Stimulated activated CD4-positive, alpha-beta T cell treated with anti-CD3 and anti-CD28 coated beads, Interleukin-15, amount 100 ng/mL, for 1 hour (primary cell): ENCODE data around the gene TTC27.
"Not testable (repeated sequence)": the region's sequence is repeated elsewhere in the genome, so short reads cannot be mapped to it uniquely, and the experiment has no call there.

ENCODE experiments used
- DNase-seq, 2 donors: peaks; one replicate each; pipeline ENCODE4 v3.0.0-alpha.2; 2020; ENCODE audit warnings: low read depth in 1 of 2, low spot score in 1 of 2

The TTC27 gene

DNA sequence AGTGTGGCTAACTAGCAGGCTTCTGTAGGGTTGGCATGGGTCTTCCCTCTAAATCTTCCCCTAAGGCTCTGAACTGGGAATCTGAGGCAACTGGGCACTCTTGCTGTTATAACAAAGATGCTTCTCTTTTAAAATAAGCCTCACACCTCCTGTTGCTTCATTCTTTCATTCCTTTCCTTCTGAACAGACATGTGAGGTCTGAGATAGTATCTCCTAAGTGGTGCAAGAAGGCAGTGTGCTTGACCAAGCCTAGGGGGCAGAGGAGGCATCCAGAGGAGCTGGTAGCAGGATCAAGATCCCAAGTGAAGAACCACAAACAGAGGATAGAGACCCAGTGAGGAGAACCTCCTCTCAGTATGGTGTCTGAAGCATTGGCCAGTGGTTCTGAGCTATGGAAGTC lies 90.9 kb downstream of the TTC27 start:
- DNase-seq, result no peak

DNA sequence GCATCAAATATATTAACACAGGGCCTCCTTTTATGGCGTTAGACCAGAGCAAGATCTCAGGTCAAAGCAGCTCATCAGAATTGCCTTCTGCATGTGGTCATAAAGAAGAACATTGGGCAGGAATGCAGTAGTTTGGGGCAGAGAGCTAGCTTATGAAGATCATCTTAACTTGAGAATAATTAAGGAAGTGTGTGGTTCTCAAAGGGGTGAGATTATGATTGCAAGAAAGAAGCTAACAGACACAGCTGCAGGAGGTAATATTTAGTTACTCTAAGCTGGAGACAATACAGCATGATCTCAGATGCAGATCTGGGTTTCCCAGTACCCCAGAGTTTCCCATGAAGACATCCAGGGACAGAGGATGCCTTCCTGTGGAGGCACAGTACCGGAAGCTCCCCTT lies 91.6 kb downstream of the TTC27 start:
- DNase-seq, result no peak

DNA sequence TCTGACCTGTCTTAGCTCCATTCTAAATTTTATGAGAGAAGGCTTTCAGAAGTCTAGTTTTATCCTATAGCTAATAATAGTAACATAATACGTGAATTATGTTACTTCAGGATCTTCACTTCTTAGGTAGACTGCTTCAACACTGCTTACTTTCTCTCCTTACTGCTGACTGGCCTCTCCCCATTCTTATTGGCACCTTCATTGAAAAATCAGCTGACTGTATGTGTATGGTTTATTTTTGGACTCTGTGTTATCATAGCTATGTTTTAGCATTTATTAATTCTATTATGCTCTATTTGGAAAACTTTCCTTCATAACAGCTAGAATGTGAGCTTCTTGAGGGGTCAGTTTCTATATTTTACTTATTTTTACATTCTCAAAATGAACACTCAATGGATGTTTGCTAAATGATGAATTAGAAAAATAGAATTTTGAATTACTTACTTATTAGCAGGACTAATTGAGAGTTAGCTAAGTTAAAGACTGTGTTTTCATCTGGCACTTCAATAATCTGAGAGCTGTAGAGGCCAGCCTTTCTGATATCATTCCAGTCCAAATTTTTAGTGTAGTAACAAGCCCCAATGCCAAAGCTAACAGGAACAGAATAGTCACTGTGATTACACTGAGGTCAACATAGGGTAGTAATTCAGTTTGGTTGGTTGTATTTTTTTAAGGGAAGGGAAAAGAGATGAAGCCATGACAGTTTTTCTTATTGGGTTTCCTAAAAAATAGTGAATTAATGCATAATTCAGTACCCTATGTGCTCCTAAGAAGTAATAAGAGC lies 92.3 kb downstream of the TTC27 start:
- DNase-seq, result no peak

DNA sequence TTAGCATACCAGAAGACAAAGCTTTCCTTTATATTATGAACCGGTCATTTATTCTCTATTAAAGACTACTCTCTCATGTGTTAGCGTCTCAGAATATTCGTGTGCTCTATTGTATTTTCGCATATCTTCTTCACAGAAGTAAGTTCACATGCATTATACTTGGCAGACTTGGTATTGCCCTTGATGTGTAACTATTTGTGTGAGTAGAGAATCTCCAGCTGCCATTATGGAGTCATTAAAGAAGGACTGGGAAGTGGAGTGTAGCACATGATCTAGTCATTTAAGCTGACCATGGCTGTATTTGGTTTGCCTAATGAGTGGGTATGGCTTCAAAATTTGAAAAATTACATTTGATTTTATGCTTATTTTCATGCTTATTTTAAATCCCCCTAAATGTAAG lies 92.9 kb downstream of the TTC27 start:
- DNase-seq, result no peak

DNA sequence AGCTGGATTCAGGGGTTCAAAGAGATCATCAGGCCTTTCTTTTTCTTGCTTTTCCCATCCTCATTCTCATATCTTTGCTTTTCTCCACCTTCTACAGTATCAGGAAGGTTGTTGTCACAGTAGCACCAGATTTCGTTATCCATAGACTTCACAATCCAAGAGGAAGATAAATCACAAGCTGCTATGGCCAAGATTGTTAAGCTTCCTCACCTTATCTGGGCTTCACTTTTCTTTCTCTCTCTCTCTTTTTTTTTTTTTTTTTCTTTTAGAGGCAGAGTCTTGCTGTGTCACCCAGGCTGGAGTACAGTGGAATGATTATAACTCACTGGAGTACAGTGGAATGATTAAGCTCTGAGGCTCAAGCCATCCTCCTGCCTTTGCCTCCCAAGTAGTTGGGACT lies 93.5 kb downstream of the TTC27 start:
- no peak for DNase-seq

DNA sequence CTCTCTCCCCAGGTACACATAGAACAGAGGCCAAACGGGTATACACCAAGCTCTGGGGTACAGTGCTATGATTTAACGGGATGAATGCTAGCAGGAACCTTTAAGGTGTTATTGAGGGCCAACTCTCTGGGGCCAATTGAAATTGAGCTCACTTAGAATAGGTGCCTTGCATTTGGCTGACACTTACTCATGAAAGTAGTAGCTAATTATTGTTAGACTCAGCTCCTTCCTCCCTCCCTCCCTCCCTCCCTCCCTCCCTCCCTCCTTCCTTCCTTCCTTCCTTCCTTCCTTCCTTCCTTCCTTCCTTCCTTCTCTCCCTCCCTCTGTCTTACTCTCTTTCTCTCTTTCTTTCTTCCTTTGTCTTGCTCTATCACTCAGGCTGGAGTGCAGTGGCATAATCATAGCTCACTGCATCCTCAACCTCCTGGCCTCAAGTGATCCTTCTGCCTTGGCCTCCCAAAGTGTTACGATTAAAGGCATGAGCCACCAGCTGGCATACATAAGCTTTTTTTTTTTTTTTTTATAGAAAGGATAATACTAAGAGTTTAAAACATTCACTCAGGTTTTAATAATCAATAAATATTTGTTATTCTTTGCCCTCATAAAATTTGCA lies 95.7 kb downstream of the TTC27 start:
- no peak for DNase-seq

DNA sequence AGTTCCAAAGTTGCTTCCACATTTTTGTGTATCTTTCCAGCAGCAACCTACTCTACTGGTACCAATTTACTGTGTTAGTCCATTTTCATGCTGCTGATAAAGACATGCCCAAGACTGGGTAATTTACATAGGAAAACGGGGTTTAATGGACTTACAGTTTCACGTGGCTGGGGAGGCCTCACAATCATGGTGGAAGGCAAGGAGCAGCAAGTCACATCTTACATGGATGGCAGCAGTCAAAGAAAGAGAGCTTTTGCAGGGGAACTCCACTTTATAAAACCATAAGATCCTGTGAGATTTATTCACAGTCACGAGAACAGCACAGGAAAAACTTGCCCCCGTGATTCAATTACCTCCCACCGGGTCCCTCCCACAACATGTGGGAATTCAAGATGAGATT lies 98.8 kb downstream of the TTC27 start:
- DNase-seq, result not testable (repeated sequence)

DNA sequence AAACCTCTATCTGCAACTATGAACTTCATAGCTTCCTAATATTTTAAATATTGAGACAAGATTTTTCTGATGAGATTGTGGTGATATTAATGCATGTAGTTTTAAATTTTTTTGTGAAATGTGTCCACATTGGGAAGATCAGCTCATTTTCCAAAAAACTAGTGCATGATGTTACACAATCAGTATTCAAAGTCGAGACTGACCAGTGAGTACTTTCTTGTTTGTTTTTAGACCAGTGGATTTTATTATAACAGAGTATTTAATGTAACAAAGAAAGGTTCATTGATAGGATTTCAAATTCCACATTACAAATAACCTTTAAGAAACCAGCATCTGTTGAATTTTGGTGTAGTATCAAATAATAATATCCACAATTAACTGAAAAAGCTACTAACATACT lies 99.3 kb downstream of the TTC27 start:
- DNase-seq, result no peak

DNA sequence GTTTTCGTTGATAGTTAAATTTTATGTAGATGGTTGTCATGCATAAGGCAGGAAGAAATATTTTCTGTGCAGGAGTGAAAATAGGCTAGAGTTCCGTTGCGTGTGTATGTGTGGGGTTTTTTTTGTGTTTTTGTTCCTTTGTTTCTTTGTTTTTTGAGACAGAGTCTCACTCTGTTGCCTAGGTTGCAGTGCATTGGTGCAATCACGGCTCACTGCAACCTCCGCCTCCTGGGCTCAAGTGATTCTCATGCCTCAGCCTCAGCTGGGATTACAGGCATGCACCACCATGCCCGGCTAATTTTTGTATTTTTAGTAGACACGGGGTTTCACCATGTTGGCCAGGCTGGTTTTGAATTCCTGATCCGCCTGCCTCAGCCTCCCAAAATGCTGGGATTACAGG lies 103.1 kb downstream of the TTC27 start:
- DNase-seq, result not testable (repeated sequence)

DNA sequence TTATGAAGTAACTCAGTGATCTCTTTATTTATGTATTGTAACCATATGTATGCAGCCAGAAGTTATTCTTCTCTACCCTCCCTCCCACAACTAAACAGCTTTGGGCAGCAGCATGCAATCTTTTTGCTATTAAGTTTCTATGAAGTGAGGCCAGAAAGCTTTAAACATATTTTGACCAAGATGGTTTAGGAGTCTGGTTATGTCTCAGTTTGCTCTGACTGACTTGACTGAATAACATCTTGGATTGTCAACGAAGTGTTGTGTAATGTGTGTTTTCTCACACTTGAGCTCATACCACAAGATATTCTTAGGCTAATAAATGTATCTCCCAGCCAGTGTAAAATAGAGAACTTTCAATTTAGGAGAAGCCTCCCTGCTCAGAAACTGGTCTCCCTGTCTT lies 104.3 kb downstream of the TTC27 start:
- no peak for DNase-seq

DNA sequence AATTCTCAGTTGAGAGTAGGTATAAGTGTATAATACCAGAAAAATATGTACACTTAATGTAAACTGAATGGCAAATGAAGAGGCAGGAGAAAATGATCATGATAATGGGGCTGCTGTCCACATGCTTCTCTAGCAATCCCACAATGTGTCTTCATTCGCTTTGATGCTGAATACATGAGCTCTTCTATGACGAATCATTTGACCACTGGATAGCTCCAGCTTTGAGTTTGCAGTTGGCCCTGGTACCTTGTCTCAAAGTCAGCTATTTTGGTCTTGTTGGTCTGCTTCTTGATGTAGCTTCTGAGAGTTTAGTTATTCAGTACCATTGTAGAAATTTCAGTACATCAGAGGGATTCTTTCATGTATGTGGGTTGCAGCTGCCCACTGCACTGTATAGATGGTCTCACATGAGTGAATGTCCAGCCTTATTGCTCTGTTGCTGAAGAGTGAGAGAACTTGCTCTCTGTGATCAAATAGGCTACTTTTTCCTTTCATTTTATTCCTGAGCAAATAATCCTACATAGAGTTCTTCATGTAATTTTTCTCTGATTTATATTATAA lies 105.1 kb downstream of the TTC27 start:
- DNase-seq, result no peak

DNA sequence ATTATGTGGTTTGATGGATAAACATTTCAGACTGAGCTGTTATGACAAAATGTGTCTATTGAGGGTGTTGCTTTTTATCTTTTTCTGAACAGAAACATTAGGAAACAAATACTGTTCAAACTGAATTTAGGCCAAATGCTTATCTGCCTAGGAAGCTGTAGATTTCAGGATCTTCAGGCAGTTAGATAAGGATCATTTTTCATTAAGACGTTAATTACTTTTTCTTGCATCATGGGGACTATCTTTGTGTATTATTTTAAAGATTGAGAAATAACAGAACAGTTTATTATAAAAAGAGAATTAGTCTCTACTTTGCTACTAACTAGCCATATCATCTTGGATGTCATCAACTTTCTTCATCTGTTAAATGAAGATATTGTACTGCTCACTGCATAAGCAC lies 107.5 kb downstream of the TTC27 start:
- no peak for DNase-seq

DNA sequence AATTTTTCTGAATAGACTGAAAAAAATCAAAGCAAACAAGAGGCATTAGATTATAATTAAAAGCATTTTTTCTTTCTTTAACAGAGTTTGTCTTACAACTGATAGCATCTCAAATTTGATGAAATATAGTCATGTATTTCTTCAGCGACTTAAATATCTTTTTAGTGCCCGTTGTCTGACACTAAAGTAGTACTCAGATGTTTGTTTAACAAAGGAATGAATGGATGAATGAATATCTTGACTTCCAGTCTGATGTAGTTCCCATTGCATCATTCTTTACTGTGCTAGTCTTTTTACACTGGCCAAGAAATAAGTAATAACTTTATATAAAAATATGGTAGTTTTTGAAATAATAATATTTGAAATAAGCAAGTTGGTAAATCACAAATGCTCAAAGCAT lies 111.1 kb downstream of the TTC27 start:
- no peak for DNase-seq

DNA sequence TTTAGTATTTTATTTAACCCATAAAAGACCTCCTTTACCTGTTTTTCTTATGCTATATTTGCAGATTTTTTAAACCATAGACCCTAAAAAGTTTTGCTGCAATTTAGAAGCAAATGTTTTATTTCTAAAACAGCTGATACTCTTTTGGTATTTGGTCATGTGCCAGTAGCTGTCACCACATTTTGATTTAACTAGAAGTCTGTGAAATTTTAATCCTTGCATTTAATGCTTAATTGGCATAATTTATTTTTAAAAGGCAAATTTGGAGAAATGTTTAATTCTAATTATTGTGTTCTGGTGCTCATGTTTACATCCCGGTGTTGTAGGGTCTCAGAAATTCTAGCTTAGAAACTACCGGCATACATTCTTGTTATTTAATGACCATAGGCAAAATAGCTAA lies 111.8 kb downstream of the TTC27 start:
- no peak for DNase-seq

DNA sequence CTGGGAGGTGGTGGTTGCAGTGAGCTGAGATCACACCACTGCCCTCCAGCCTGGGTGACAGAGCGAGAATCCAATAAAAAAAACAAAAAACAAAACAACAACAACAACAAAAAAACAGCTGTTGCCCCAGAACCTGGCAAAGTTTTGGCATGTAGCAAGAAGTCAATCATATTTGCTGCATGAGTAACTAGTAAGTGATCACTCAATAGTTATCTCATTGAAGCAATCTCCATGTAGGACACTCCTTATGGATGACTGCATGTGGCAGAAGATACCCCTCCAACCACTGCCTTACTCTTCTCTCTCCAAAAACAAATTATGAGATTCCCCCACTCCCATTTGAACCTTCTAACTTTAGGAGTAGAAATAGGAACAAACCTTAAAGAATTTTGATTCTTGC lies 113.7 kb downstream of the TTC27 start:
- DNase-seq, result no peak

DNA sequence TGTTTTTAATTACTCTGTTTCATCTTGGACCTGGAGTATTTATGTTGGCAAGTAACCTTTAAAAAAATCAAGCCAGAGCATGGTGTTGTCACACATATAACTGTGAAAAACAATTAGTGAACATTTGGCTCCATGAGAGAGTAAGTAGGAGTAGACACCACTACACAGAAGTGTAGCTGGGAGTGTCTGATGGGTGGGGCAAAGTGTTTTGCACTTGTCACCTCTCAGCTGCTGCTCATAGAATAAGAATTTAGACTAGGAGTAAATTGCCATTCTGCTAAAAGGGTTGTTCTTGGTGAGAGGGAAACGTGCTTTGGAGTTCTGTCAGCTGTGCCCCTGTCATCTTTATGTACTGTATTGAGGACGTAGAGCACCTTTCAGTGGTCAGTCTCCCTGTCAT lies 114.5 kb downstream of the TTC27 start:
- DNase-seq, result no peak

DNA sequence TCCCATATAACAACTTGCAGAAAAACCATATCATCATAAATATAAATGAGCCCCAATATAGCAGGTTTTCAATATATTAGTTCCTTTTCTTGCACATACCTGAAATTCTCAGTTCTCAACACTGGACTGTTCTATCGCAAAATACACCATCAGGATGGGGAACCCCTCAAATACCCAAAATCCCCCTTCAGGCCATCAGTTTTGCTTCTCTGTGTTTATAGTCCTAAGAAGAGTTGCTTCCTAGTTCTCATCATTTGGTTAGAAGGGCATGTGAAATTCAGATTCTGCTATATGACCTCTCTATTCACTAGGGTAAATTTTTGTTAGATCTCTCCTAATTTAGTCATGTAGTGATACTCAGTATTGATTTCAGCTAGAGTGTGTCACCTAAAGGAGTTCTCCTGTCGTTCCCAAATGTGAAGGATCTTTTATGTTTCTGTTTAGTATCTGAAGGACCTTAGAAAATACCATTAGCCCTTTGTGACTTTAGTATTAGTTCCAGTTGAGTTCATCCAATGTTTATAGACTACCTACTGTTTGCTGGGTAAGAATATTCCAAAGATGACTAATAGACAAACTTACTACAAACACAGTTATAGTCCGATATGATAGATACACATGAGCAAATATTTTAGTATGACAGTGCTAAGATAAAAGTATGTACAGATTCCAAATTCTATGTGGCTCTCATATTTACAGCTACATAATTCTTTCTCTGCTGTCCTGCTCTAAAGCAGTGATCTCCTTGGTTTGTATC lies 115.8 kb downstream of the TTC27 start:
- no peak for DNase-seq

DNA sequence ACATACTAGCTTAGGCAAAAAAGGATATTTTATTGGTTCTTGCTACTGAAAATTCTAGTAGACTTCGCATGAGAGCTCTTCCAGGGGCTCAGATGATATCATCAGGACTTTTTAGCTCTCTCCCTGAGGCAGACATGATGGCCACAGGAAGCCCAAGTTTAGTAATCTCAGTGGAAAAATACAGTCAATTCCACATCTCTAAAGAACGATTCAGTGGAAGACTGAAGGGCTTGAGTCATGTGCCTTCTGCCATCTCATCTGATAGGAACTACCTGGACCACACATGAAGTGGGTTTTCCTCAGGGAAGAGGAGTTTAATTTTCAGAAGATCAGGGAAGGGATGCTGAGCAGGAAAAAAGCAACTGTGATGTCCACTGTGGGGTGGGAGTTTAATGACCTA lies 117.3 kb downstream of the TTC27 start:
- no peak for DNase-seq

DNA sequence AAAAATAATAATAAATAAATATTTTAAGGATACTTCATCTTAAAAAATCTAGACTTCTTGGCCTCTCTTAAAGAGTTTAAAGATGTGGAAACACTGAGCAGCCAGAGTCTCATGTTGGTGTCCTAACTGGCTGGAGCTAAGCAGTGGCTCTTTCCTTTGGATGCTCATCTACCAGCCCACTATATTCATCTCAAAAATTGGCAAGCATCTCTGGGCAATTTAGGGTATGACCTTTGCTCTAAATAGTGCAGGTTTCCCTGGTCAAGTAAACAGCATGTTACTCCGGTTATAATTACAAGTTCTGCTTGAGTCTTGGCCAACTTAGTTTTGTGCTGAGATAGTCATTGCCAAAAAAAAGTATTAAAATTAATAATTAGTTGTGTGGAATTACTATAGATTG lies 117.8 kb downstream of the TTC27 start:
- DNase-seq, result no peak

DNA sequence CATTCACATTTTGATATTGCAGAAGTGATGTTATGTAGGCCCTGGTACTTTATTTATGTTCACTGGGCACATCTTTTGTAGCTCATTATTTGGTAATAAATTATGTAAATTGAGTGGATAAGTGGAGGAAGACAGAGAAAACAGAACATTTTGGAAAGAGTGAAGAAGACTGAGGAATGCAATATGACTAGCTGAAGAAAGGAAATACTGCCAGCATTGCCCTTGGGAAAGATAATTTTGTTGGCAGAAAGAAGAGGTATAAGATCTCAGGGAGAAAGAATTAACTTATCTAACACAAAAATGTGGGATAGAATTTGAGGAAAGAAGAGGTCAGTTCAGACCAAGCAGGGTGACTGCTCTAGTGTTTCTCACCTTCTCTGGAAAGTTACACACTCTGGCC lies 118.8 kb downstream of the TTC27 start:
- no peak for DNase-seq

DNA sequence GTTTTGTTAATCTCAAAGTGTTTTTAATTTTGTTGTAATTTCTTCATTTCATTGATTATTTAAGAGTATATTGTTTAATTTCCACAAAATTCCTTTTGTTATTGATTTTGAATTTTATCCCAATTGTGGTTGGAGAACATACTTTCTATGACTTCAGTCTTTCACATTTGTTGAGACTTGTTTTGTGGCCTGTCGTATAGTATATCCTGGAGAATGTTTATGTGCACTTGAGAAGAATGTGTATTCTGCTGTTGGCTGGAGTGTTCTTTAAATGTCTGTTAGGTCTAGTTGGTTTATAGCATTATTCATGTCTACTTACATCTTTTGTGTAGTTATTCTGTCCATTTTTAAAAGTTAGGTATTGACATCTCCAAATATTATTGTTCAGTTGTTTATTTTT lies 120.3 kb downstream of the TTC27 start:
- no peak for DNase-seq

DNA sequence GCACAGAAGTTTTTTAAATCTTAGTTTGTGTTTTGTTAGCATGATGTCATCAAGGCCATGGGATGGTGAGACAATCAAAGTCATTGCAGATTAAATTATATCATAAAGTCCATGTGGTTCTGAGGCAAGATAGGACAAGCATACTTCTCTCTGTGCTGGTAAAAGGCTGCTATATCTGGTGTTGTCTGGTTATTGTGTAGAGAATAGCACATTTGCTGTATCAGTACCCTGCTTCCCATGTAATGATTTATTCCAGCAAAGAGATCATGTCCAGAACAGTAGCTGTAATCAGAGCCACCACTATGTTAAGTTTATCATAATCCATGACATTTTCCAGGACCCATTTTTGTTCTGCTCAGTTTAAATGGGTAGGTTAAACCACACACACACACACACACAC lies 123.0 kb downstream of the TTC27 start:
- no peak for DNase-seq
